Colon (tissue), 2 donors: Measurements from ENCODE around the gene CRHR2.

Experiments
- FAIRE-seq: peaks from 2 replicates; lab custom pipeline; 2012; peaks lifted over from hg19 to GRCh38; lab: Jason Lieb, UNC
- donor health status: control.
- donor health status: control.

Gene CRHR2

DNA sequence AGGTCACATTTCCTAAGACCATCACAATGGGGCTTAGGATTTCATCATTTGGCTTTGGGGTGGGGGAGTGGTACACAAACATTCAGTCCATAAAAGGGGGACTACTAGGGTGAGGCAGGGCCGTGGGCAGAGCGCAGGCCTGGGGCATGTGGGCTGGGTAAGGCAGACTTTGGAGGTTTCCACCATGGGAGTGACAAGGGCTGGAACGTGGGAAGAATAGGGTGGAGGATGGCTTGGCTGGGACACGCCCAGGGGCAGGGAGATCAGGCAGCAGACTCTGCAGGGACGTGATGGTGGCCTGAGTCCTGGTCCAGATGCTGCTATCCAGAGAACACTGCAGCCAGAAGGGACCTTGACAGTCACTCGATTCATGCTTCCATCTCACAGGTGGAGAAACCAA lies 24.7 kb upstream of the CRHR2 start:
- FAIRE-seq: no peak

DNA sequence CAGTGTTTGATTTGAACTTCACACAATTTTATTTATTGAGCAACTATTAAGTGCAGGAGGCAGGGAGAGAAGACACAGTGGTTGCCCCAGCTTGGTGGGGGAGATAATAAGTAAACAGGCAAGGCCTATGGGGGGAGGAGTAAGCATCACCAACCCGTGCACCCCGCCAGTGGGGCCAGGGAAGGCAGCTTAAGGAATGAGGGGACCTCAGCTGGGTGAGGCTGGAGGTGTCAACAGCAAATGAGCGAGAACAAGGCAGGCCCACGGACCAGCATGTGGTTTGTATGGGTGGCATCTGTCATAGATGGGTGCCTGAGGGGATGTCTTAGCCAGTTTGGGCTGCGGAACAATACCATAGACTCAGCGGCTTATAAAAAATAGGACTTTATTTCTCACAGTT lies 24.1 kb upstream of the CRHR2 start:
- FAIRE-seq: no peak

DNA sequence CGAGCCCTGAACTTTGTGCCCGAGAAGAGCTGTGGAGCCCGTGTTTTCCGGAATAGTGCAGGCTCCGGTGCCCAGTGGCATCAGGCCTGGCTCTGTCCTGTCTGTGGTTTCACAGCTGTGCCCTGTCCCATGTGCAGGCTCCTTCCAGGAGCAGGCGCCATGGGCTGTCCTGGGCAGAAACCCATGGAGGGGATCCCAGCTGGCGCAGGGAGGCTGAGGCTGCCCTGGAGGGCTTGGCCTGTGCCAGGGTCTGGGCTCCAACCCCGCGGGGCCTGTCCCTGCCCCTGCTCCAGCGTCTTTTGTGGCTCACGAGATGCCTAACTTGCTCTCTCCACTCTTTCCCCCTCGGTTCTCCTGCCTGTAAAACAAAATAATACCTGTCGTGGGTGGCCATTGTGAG lies 23.3 kb upstream of the CRHR2 start:
- FAIRE-seq: no peak

DNA sequence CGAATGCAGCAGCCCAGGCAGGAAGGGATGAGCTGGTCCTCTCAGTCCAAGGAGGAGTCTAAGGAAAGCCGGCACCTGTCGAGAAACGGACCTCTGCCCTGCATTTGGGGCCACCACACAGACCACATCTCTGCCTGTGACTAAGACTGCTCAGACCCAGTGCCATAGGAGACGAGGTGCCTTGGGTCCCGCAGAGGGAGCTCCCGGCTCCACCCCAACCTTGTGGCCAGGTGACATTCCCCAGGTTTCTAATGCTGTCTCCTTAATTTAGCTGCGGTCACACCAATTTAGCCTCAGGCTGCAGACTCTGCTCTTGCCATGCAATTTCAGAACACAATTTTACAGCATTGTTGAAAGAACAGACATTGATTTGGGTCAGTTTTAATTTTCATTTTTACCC lies 22.8 kb upstream of the CRHR2 start:
- FAIRE-seq: no peak

DNA sequence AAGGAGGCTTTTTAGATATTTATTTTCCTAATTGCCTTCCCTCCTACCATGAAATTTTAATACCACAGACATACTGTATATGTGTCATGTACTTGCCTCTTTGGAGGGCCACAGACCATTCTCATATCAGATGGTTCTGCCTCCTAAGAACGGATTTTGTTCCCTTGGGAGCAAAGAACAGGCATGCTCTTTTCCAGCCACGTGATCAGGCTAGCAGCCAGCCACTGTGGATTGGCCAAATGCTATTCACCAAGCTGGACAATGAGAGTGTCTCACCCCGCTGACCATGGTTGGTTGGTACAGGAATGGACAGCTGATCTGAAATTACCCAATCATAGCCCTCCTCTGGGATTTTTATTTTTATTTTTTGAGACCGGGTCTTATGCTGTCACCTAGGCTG lies 21.5 kb upstream of the CRHR2 start:
- no peak for FAIRE-seq

DNA sequence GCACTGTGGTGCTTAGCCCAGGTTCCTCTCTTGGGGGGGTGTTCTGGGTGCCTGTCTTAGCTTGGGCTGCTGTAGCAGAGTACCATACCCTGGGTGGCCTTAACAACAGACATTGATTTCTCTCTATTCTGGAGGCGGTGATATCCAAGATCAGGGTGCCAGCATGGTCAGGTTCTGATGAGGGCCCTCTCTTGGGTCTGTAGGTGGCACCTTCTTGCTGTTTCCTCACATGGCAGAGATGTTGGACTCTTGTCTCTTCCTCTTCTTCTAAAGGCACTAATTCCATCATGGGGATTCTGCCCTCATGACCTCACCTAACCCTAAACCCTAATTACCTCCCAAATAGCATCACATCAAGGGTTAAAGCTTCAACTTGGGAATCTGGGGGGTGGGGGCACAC lies 19.9 kb upstream of the CRHR2 start:
- FAIRE-seq: no peak

DNA sequence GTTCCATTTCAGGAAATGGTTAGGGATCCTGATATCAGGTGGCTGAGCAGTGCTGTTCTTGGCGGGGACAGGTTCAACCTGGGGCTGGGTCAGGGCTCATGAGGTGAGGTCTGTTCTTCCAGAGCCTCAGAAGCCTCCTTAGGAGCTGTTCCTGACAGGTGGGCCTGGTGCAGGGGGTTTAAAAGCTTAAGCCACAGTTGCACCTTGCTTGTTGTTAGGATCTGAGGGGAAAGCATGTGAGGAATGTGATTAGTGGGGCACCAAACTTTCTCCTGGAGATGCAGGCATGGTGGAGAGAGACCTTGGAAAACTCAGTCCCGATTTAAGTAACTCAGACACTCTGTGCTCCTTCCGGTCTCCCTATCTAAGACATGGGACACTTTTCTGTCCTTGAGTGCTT lies 18.7 kb upstream of the CRHR2 start:
- no peak for FAIRE-seq

DNA sequence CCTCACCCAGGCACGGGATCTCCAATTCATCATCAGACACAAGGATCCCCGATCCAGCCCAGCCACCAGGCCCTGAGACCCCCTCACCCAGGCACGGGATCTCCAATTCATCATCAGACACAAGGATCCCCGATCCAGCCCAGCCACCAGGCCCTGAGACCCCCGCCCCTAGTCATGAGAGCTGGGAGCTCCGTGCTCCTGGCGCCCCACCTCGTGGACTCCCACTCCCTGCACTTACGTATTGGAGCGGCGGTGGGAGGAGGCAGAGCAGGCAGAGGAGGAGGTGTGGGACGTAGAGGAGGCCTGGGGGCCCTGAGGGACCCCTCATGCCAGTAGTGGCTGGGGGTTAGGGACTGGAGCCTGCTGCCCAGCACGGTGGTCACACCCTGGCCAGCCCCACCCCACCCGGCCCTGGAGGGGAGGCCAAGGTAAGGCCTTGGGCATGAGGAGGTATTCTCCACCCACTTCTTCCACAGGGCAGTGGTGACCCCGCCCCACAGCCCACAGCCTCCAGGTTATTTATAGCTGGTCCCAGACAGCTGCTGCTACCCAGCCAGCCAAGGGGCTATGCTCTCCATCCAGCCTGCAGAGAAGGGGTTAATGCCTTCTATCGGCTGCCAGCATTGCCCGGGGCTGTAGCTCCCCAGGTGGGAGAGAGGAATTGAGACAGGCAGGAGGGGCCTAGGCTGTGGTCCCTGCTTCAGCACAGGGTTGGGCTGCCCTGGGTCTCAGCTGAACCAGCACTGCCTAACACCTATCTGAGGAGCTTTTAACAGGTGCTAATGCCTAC lies 17.6 kb upstream of the CRHR2 start:
- no peak for FAIRE-seq

DNA sequence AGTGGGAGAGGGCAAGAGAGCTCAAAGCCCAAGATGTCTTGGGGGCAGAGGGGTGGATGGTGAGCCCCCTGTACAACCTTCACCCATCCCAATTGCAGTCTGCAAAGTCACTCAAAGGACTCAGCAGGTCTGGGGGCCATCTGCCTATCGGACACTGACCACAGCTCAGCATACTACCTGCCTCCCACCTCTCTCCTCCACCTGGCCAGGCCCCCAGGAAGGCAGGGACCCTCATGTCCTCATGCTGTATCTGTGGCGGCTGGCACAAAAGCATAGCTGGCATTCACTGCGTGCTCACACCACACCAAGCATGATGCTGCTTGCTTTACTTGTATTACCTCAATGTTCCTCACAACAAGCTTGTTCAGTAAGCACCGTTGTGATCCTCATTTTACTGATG lies 16.2 kb upstream of the CRHR2 start:
- no peak for FAIRE-seq

DNA sequence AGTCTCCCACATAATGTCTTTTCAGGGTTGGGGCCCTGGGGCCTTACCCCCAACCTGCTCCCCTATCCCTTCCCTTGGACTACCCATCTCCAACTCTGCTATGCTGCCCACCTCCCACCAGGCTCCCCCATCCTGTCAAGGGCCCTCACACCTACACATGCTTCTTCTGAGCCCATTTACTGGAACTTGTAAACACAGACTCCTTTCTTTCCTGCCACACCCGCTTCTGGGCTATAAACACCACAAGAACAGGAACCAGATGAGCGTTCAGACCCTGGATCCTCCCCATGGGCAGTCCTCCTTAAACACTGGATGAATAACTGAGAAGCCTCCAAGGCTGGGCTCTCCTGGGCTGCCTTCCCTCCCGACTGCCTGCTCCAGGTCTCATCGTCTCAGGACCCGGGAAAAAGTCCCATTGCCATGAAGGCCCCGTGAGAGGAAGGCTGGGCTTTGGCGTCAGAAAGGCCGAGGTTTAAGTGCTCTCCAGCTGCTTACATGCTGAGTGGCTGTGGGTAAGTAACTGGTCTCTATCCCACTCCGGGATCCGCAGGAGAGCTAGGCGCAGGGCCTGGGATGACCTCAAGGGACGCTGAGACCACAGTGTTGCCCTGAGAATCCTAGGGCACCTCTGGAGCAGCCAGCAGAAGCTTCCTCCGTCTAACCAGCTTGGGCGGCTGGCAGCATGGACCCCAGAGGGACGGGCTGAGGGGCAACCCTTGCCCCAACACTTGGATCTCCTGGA lies 15.6 kb upstream of the CRHR2 start:
- FAIRE-seq: no peak

DNA sequence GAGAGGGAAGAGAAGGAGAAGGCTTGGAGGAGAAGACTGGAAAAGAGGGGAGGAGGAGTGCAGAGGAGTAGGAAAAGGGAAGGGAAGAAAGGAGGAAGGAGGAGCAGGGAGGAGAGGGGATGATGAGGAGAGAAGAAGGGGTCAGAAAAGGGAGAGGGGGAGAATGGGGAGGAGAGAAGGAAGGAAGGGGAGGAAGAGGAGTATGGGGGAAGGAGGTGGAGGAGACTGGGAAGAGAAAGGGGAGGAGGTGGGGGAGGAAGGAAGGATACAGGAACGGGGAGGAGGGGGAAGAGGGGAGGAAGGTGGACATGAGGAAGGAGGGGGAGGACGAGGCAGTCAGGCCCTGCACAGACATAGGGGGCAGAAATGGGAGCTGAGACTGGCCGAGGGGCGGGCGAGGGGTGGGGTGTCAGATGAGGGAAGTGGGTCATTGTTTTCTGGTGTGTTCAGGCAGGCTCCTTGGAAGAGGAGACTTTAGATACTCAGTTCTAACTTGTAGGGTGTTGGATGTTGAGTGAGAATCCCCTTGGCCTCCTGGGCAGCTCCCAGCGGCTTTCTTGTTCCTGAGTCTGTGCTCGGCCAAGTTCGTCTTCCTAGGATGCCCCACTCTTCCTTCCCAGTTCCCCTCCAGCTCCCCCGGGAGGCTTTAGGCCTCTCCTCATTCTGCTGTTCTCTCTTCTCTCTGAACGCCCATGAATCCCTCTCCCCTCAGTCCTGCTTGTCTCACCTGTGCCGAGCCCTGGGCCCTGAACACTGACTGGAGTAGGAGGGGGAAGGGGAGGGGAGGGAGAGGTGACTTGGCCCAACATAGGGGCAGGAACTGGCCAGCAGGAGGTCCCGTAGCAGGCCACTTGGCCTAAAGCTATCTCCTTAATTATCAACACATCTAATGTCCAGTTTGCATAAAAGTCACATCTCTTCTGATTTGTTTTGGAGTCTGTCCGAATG lies 12.8 kb upstream of the CRHR2 start:
- FAIRE-seq: no peak

DNA sequence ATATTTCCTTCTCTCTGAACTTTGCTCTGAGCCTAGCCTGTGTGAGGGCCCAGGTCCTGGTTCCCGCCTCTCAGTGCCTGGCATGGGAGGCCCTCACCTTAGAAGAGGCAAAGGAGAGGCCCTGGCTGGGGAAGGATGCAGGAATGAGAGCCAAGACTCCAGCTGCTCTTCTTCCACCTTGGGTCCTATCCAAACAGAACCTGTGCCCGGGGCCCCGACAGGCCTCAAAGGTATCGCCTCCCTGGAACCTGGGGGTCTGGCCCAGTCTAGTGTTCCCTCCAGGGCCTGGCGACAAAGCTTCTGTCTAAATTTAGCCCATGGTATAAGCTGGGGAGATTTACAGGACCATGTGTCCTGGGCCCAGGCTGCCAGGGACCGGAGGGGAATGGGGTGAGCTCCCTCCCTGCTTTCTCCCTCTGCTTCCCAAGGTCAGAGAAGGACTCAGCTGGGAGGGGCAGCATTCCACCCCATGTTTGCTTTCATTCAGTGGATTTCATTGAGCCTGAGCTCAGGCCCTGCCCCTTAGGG lies 12.0 kb upstream of the CRHR2 start:
- no peak for FAIRE-seq

DNA sequence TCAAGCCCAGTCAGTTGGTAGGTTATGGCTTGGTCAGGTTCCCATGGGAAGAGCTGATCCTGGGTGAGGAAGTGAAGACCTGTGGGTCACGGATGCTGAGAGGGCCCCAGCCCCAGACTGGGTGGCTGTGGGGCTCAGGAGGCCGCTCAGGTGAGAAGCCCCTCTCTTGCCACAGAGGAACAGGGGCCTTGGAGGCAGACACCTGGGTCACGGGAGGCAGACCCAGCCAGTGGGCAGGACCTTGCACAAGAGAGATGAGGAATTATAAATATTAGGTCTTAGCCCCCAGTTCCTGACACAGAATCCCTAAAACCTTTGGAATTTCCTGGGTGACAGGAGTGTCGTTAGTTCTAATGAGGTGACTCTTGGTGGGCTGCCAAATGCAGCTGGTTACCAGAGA lies 10.6 kb upstream of the CRHR2 start:
- FAIRE-seq: no peak

DNA sequence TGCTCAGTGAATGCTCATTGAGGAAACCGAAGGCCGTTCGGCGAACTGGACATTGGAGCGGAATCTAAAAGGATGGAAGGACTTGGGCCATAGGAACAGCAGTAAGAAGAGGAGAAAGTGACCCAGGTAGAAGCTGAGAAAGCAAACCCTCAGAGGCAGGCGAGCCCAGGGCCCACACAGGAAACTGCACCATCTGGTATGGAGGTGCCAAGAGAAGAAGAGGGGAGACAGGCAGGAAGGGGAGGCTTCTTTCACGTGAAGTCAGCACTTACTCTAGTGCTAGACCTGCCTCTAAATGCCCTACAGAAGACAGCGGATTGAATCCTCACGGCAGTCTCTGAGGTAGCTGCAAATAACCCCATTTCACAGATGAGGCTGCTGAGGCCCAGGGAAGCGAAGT lies 10.2 kb upstream of the CRHR2 start:
- no peak for FAIRE-seq

DNA sequence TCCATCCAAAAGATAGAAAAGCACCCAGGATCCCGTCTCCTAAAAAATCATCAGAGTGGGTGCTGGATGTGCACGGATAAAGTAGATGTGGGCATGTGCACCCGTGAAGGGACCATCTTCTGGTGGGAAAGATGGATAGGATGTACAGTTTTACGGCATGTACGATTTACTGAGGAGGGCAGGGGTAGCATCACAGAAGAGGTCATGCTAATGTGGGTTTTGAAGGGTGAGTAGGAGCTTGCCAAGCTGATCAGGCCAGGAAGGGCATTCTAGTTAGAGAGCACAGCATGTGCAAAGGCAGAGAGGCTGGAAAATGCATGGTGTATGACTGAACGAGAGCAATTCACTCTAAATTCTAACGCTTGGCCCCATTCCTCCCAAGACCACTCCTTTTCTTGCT lies 7.8 kb upstream of the CRHR2 start:
- FAIRE-seq: no peak

DNA sequence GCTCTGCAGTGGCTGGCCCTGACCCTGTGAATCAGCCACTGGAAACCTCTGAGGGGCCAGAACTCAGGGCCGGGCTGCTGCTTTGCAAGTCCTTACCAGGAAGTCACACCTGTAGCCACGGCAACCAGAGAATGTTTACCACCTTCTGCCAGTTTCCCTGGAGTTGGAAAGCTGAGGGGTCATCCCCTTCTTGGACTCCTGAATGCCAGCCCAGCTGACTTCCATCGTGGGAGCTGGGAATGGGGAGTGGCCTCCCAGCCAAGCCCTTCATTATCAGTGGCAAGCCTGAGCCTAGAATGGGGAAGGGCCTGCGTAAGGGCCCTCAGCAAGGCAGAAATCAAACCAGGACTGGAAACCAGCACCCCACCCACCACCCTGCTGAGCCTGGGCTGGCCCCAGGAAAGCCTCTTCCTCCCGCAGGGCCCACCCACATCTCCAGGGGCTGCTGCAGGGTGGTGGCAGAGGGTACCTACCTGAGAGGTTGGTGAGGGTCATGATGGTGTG lies 6.5 kb upstream of the CRHR2 start:
- FAIRE-seq: no peak

DNA sequence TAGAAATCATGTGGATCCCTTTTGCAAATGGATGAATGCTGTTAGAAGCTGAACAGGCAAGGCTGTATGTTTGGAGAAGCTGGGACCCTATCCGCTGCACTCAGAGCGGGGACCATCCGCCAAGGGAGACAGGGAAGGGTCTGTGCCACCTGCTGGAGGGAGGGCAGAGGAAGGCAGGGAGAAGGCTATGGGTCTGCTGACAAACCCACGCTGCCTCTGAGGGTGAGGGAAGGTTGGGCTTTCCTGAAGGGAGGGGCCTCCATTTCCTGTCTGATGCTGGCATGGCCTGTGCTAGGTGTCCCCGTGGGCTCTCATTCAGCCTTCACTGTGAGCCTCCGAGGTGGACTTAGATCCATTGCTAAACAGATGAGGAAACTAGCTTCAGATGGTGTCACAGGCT lies 5.3 kb upstream of the CRHR2 start:
- no peak for FAIRE-seq

DNA sequence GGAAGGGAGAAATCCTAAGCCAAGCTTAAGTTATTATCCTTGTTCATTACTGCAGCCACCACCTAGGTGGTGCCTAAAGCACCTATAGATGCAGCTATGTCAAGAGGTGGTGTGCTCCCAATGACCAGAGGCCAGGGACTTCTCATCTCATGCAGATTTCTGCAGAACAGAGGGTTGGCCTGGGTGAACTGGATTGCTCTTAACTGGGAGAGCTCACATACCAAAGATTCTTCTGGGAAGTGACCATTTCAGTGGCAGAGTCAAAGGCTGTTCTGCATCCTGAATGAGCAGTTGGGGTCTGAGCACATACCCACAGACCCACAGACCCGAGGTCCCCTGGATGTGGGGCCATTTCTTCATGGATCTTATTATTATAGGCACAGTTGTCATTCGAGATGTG lies 2.1 kb upstream of the CRHR2 start:
- FAIRE-seq: no peak

DNA sequence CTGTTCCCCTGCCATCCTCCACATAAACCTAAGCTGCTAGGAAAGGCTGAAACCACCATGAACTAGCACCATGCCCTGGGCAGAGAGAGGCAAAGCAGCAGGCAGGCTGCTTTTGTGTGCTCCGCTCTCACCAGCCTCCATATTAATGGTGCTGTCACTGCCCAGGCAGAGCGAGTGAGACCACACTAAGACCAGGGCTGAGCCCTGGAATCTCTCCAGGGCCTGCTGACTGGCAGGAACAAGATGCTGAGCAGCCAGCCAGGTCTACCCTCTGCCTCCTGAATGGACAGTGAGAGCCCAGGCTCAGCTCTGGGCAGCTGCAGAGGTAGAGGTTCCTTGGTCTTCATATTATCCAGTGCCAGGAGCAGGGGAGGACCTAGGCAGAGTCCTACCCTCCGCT lies 1.6 kb upstream of the CRHR2 start:
- FAIRE-seq: no peak

DNA sequence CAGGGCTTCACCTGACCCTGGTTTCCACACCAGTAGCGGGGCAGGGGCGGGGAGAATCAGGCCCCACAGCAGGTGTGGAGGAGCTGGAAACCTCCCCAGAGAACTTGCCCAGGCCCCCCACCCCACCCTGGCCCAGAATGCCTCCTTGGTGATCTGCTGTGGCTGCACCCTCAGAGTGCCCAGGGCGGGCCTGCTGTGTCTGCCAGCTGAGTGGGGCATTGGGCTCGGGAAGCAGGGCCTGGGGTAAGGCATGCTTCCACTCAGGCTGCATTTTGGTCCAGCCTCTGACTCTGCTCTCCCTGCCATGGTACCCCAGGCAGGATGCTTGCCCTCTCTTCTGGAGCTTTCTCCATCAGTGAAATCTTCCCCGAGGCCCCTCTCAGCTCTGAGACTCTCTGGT lies 1.1 kb upstream of the CRHR2 start:
- no peak for FAIRE-seq

DNA sequence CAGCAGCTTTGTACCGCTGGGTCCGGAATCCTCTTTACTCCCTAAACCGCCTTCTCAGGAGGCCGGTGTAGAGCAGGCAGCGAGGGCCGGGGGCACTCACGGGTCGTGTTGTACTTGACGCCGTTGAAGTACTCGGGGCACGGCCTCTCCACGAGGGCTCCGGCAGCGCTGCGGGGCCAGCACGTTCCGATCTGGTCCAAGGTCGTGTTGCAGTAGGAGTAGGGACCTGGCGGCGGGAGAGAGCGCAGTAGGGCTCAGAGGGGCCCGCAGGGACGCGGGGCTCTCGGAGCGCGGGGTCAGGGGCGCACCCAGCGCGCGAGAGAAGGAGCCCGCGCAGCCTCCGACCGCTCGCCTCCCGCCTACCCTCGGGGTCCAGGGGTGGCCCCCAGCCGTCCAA lies 443 bp downstream of the CRHR2 start:
- FAIRE-seq: no peak

DNA sequence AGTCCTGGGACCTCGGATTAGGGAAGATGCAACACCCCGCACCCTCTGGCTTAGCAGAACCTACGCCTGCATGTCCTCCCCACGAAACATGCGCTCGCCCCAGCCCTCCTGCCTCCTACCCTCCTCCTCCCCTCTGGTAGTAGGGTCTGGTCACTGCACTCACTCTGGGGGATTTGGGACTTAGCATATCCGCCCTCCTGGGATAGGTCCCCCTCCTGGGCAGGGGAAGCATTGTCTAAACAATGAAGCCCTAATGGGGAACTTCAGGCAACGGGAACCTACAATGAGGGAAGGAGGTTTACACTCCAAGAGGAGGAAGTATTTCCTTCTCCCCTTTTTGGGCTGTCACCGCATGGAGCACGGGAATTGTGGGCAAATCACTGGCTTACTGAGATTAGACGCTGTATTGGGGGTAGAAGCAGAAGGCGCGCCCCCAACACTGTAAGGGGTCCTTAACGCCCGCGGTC lies 892 bp downstream of the CRHR2 start:
- no peak for FAIRE-seq
